Adrenal gland (tissue), 12 donors: ENCODE data around the gene FAM174C. TPM values are rescaled to one million over a fixed set of nuclear protein-coding genes. Genes with fewer than 3 reads are reported as not detected.

Experiments
- DNase-seq, 7 donors: peaks; one replicate each; pipeline ENCODE4 v3.0.0-alpha.2; 2019 to 2020
- H3K27ac ChIP-seq, 5 donors: fragments of 200-600 bp; sonication (generic) in 4 of 5; 1 replicate in 3 of 5; 2 replicates in 2 of 5; pipeline versions ENCODE4 v1.5.1 to v1.8.0; 2016 to 2020; ENCODE audit warnings: mild to moderate bottlenecking in 1 of 5
- H3K27me3 ChIP-seq: fragments of 200-600 bp; 2 replicates; pipeline ENCODE4 v1.8.0; 2021
- H3K36me3 ChIP-seq, 2 donors: fragments of 200-600 bp; replicated peaks in 1 of 2; 1 replicate in 1 of 2; 2 replicates in 1 of 2; pipeline versions ENCODE4 v1.5.1 to v1.8.0; 2018 to 2022
- H3K4me1 ChIP-seq, 2 donors: fragments of 200-600 bp; replicated peaks in 1 of 2; 1 replicate in 1 of 2; 2 replicates in 1 of 2; pipeline versions ENCODE4 v1.5.1 to v1.8.0; 2018 to 2021
- H3K4me3 ChIP-seq, 4 donors: fragments of 200-600 bp; sonication (generic) in 3 of 4; one replicate each; pipeline ENCODE4 v1.5.1; 2016 to 2018
- H3K9me3 ChIP-seq, 3 donors: fragments of 200-600 bp; sonication (generic) in 1 of 3; replicated peaks in 1 of 3; 1 replicate in 2 of 3; 2 replicates in 1 of 3; pipeline versions ENCODE4 v1.5.1 to v1.8.0; 2016 to 2021
- CTCF ChIP-seq, 6 experiments: fragments of 450-650 bp in 4 of 6; fragments of 200-600 bp in 2 of 6; sonication (generic) in 1 of 6; IDR thresholded peaks; 1 replicate in 5 of 6; 2 replicates in 1 of 6; pipeline versions ENCODE4 v1.5.1 to v1.8.0; 2016 to 2021; ENCODE audit warnings: antibody characterized with exemption in 6 of 6, mild to moderate bottlenecking in 2 of 6, moderate library complexity in 1 of 6
- POLR2A ChIP-seq, 2 donors: fragments of 450-650 bp; IDR thresholded peaks; one replicate each; pipeline ENCODE4 v1.6.1; 2017; ENCODE audit warnings: antibody characterized with exemption in 2 of 2, mild to moderate bottlenecking in 2 of 2, moderate library complexity in 1 of 2
- WGBS, 4 donors: extraction: QIAGEN DNeasy Blood & Tissue Kit in 2 of 4; methylation state at CpG; one replicate each; pipeline versions ENCODE4 v1.1.5 to v1.1.7; 2013 to 2017; 5-methylcytosine and 5-hydroxymethylcytosine counted together
- intact Hi-C, 2 donors: fragments of 100-400 bp; cut with DNase I; formaldehyde crosslinking; loops; one replicate each; pipeline versions ENCODE4 v1.14.1 to v1.15.0; 2022 to 2023
- polyA plus RNA-seq, 3 donors: library from polyadenylated mRNA; stranded (reverse); fragments of 200-250 nt in 2 of 3; fragments of 350-450 nt in 1 of 3; fragmentation: Illumina TruSeq in 1 of 3; extraction: RNeasy Lipid Tissue Mini Kit (QIAGEN cat#74804) in 1 of 3; gene quantifications; one replicate each; pipeline ENCODE4 v1.2.3, GENCODE V29; 2013 to 2014
- total RNA-seq, 9 donors: library from RNA; depleted of rRNA in 4 of 9; stranded (reverse); fragments of >200 nt in 4 of 9; fragments of 120-200 nt in 1 of 9; fragmentation: NEBNext Ultra II Directional in 1 of 9; extraction: Animal tissue kit (Norgen Biotek cat#: 25700) in 1 of 9; gene quantifications; one replicate each; pipeline versions ENCODE4 v1.1.0 to v1.2.4, GENCODE V29; 2013 to 2023
- donor health status: healthy with polysubstance abuse.
- donor health status: Bipolar disorder and iron deficiency.
- donor health status: DM: yes; HTN: yes; CAD: no.
- donor health status: DM: no; HTN: no; CAD: no.
- donor health status: DM: no; HTN: no; CAD: no.
- donor health status: DM: yes; HTN: yes; CAD: no.

The FAM174C gene
- total and polyA plus RNA-seq, 12 donors: 3.8 to 279 (median 86.5) TPM

- intact Hi-C loops: loop anchor here in 1 of 2 donors (10.0 kb wide), 1 partner anchor 160 kb away; the partner anchor contains the start of gene RPS15
- peak overlapping the region in 2 of 4 donors; percentile 17 to 78 for H3K4me3 ChIP-seq
- peaks cover 0 to 64% of the 10 kb centered on the region in 2 donors for H3K36me3 ChIP-seq
- no peaks in the 10 kb centered on the region for H3K9me3 ChIP-seq
- DNase-seq: peak in 1 of 7 donors; percentile 47
- peaks cover 46 to 63% of the 10 kb centered on the region in 2 donors for H3K4me1 ChIP-seq
- H3K27me3 ChIP-seq: no peaks in the 10 kb centered on the region
- H3K27ac ChIP-seq: peak overlapping the region; percentile 51 to 99 (median 98)
- 20 to 54% (median 33%) methylated on average over 5 to 44 of the region's 44 CpGs for WGBS, 4 donors
- no peak for TF ChIP-seq CTCF (IDR thresholded peaks at IDR 0.05)
- TF ChIP-seq POLR2A (IDR thresholded peaks at IDR 0.05): no peak
Measured at GRCh38 chr19:1274852-1275259, 474 bp upstream of the FAM174C start.

GRCh38 chr19:1275976-1276627 lies 772 bp downstream of the FAM174C start:
- Histone ChIP-seq H3K27me3 (no peaks in the 10 kb centered on the region), H3K27ac (peak overlapping the region; percentile 3 to 99 (median 98)), H3K4me1 (peaks cover 33 to 51% of the 10 kb centered on the region in 2 donors), H3K4me3 (peak overlapping the region in 2 of 4 donors; percentile 31 to 78), H3K9me3 (no peaks in the 10 kb centered on the region), H3K36me3 (peaks cover 0 to 58% of the 10 kb centered on the region in 2 donors)
- 10 to 44% (median 11%) methylated on average over 9 to 43 of the region's 43 CpGs for WGBS, 4 donors
- peak in 1 of 7 donors; percentile 50 for DNase-seq
- TF ChIP-seq POLR2A (IDR thresholded peaks at IDR 0.05) (no peak), CTCF (IDR thresholded peaks at IDR 0.05) (no peak)
- intact Hi-C loops: loop anchor here in 1 of 2 donors (10.0 kb wide), 1 partner anchor 159 kb away; the partner anchor contains the start of gene RPS15

DNA sequence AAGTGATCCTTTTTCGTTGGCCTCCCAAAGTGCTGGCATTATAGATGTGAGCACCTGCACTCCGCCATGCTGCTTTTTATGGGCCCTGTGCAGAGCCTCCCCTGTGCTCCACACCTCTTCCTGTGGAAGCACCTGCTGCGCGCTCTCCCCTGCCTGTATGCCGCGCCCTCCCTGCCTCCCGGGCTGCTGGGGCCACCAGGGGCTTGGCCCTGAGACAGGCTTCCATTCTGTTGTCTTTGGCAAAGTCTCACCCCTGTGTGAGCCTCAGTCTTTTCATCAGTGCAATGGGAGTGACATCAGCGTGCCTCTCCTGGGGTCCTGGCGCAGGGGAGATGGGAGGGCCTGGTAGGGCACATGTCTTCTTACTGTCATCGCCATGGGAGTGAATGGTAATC lies 1.3 kb downstream of the FAM174C start:
- DNase-seq: peak in 4 of 7 donors; percentile 42 to 73 (median 48)
- WGBS, 4 donors: 68 to 81% (median 74%) methylated on average over 10 of the region's 10 CpGs
- H3K27ac ChIP-seq: peak overlapping the region in 3 of 5 donors; percentile 13 to 99 (median 98)
- H3K4me3 ChIP-seq: peak overlapping the region in 1 of 4 donors; percentile 78
- peaks cover 28 to 46% of the 10 kb centered on the region in 2 donors for H3K4me1 ChIP-seq
- peaks cover 0 to 52% of the 10 kb centered on the region in 2 donors for H3K36me3 ChIP-seq
- TF ChIP-seq POLR2A (IDR thresholded peaks at IDR 0.05) (no peak), CTCF (IDR thresholded peaks at IDR 0.05) (no peak)
- H3K27me3 ChIP-seq: no peaks in the 10 kb centered on the region
- intact Hi-C loops: loop anchor here in 1 of 2 donors (10.0 kb wide), 1 partner anchor 158 kb away; the partner anchor contains the start of gene RPS15
- no peaks in the 10 kb centered on the region for H3K9me3 ChIP-seq

DNA sequence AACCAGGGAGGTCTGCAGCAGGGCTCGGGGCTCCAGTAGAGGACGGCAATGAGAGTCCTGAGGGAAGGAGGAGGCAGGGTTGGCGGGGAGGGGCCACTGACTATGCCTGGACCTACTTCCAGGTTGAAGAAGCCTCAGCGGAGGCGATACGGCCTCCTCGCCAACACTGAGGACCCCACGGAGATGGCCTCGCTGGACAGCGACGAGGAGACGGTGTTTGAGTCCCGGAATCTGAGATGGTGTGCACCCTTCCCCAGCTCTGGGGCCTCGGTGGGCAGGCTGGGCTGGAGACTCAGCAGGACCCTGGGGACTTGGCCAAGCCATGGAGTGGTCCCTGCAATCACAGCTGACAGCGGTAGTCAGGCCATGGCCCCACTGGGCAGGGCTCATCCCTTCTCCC lies 1.7 kb downstream of the FAM174C start:
- intact Hi-C loops: loop anchor here in 1 of 2 donors (10.0 kb wide), 1 partner anchor 158 kb away; the partner anchor contains the start of gene RPS15
- H3K9me3 ChIP-seq: no peaks in the 10 kb centered on the region
- H3K36me3 ChIP-seq: peaks cover 0 to 48% of the 10 kb centered on the region in 2 donors
- no peaks in the 10 kb centered on the region for H3K27me3 ChIP-seq
- 88 to 97% (median 94%) methylated on average over 15 of the region's 15 CpGs for WGBS, 4 donors
- TF ChIP-seq POLR2A (IDR thresholded peaks at IDR 0.05) (no peak), CTCF (IDR thresholded peaks at IDR 0.05) (no peak)
- peak overlapping the region in 1 of 5 donors; percentile 13 for H3K27ac ChIP-seq
- peaks cover 25 to 41% of the 10 kb centered on the region in 2 donors for H3K4me1 ChIP-seq
- H3K4me3 ChIP-seq: no peak overlapping the region
- peak in 3 of 7 donors; percentile 36 to 55 (median 45) for DNase-seq
